ENCODE results near the gene MAEA. TPM values are rescaled to one million over a fixed set of nuclear protein-coding genes. Genes with fewer than 3 reads are reported as not detected.
A peak's percentile ranks its signal among the peaks of the same experiment; 100 is the strongest.
"Not testable (repeated sequence)": the region's sequence is repeated elsewhere in the genome, so short reads cannot be mapped to it uniquely, and the experiment has no call there.

The MAEA gene
- total and polyA plus RNA-seq, 2 of the 8 experiments (the other 6 are each of a cell fraction or from before 2014, with no cell fraction given): 75.8 to 133 TPM

DNA sequence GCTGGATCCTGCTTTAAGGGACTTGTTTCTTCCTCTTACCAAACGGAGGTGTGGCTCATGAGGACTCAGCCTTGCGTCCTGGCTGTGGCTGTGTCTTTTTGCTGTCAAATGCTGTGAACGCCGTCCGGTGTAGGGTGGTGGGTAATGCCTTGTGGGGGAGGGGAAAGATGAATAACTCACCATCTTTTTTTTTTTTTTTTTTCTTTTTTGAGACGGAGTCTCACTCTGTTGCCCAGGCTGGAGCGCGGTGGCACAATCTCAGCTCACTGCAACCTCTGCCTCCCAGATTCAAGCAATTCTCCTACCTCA is 3.0 kb downstream of the MAEA start:
- H3K9ac ChIP-seq (replicated peaks in 1 of 4; ENCODE audit: extremely low read depth in 1 of 4, low read depth in 3 of 4, low read length in 3 of 4); H3K4me3 ChIP-seq (ENCODE audit: extremely low read depth in 1 of 4, insufficient read depth in 2 of 4, low read depth in 3 of 4, low read length in 4 of 4); H2BK5ac ChIP-seq (ENCODE audit: low read depth, low read length); H4K5ac ChIP-seq (ENCODE audit: insufficient read length, low read depth, low read length); H4K8ac ChIP-seq (ENCODE audit: extremely low read depth, insufficient read depth, low read length); H3K36me3 ChIP-seq (ENCODE audit: control insufficient read depth in 2 of 4, insufficient read depth in 4 of 4, low read length in 3 of 4); H3K14ac ChIP-seq (ENCODE audit: insufficient read length); H3K18ac ChIP-seq (ENCODE audit: extremely low read depth, low read length); H3K4me2 ChIP-seq (ENCODE audit: insufficient read depth in 1 of 2, low read depth in 2 of 2, low read length in 2 of 2); H3K4ac ChIP-seq (replicated peaks; ENCODE audit: insufficient read length, low read depth, low read length); H2AFZ ChIP-seq (ENCODE audit: low read length); H3K27me3 ChIP-seq (replicated peaks in 1 of 4; ENCODE audit: control insufficient read depth in 3 of 4, extremely low read depth in 1 of 4, insufficient read depth in 3 of 4, low read length in 3 of 4); H3K27ac ChIP-seq (ENCODE audit: low read depth, low read length); DNase-seq (ENCODE audit: low read depth in 1 of 2, low spot score in 2 of 2); H3K23ac ChIP-seq (ENCODE audit: insufficient read length); H2BK20ac ChIP-seq (ENCODE audit: low read length); H3K9me3 ChIP-seq (ENCODE audit: insufficient read depth in 2 of 2, low read depth in 1 of 2, low read length in 1 of 2); H2BK15ac ChIP-seq (ENCODE audit: low read length); H2BK120ac ChIP-seq (replicated peaks; ENCODE audit: low read depth, low read length); H4K91ac ChIP-seq (replicated peaks; ENCODE audit: insufficient read length, low read length); H2AK5ac ChIP-seq (ENCODE audit: low read depth, low read length); H3K23me2 ChIP-seq (ENCODE audit: low read depth, low read length); FAIRE-seq; H3K56ac ChIP-seq (replicated peaks; ENCODE audit: insufficient read length, low read depth, low read length): not testable (repeated sequence)
- 0 out of 2 replicates have a peak overlapping the region, but pooled peaks have one; percentile 39 for H2BK12ac ChIP-seq (ENCODE audit: low read depth, low read length)
- peaks cover 8 to 26% (median 19%) of the 10 kb centered on the region in 4 experiments for H3K4me1 ChIP-seq (replicated peaks in 1 of 4; ENCODE audit: control insufficient read depth in 3 of 4, insufficient read depth in 4 of 4, low read length in 3 of 4)
- WGBS, 2 experiments (ENCODE audit: extremely low coverage in 1 of 2, insufficient coverage in 1 of 2, insufficient read length in 1 of 2, insufficient replicate concordance in 2 of 2, low coverage in 1 of 2, low lambda C conversion rate in 2 of 2, missing lambda C conversion rate in 1 of 2): 93% methylated on average over 5 of the region's 8 CpGs; no CpG with 5 or more reads in 1 of the 2 experiments
- ChIA-PET CTCF (ENCODE audit: partially characterized antibody) (interaction anchor here (1.4 to 1.5 kb wide), 2 partner anchors 25 to 63 kb away, joined by 3 to 4 read pairs; no protein-coding TSS in a partner anchor), POLR2A (ENCODE audit: partially characterized antibody) (interaction anchor here (0.6 to 1.1 kb wide), 3 partner anchors 24 to 120 kb away, joined by 3 read pairs; no protein-coding TSS in a partner anchor)
- H4K20me1 ChIP-seq (replicated peaks in 1 of 2; ENCODE audit: control insufficient read depth in 1 of 2, insufficient read depth in 2 of 2, low read length in 2 of 2): peaks cover 31% of the 10 kb centered on the region in 2 experiments
- H3K79me2 ChIP-seq (ENCODE audit: control insufficient read depth in 1 of 2, insufficient read depth in 2 of 2, low read length in 2 of 2): peaks cover 41 to 75% of the 10 kb centered on the region in 2 experiments
- peaks cover 30% of the 10 kb centered on the region for H3K79me1 ChIP-seq (ENCODE audit: low read depth, low read length)

Data from H1 (cell line).